Activated CD4-positive, alpha-beta T cell treated with anti-CD3 and anti-CD28 coated beads, Interleukin-2, Interleukin-6, amounts not matched to agents 100 ng/mL and 50 ng/mL, durations not matched to agents 16 hours and 8 hours (primary cell): ENCODE results near the gene MYO1E.

Experiments
- DNase-seq: peaks from one replicate; pipeline ENCODE4 v3.0.0-alpha.2; 2020

Gene MYO1E

DNA sequence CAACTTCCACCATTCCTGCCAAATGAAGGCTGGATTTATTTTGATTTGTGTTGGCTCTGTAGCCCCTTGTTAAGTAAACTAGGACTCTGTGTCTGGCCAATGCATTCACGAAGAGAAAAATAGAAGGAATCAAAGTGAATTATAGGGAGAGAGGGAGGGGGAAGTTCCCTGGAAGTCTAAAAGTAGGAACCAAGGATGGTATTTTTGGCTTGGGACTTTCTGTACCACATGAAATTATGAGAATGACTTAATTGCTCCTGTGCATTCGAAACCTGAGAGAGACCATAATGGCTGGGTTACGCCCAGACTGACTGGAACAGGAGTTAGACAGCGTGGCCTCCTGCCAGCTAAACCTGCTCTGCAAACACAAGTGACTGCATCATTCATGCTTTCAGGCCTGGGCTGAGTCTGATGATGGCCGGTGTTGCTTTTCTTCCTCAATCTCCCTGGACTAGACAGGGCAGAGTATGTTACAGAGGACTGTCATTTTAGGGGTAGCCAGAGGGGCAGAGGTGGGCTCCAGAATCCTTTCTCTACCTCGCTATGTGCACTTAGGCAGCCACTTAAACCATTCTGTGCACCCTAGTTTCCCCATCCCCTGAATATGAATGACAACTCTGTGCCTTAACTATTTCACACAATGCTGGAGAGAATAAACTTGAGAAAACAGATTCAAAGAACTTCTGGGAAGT, 58.9 kb downstream of the MYO1E start:
- no peak for DNase-seq

- no peak for DNase-seq
Measured at GRCh38 chr15:59312205-59312604, 60.5 kb downstream of the MYO1E start.

DNA sequence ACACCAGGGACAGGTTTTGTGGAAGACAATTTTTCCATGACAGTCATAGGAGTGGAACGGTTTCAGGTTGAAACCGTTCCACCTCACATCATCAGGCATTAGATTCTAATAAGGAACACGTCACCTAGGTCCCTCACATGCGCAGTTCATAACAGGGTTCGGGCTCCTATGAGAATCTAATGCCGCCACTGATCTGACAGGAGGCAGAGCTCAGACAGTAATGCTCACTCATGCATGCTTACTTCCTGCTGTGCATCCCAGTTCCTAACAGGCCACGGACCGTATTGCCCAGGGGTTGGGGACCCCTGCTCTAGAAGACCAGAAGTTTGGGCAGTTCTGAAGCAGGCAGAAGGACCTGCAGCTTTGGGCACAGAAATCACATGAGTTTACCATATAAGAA, 61.5 kb downstream of the MYO1E start:
- DNase-seq = no peak

GRCh38 chr15:59309405-59309804, 63.3 kb downstream of the MYO1E start:
- no peak for DNase-seq

DNA sequence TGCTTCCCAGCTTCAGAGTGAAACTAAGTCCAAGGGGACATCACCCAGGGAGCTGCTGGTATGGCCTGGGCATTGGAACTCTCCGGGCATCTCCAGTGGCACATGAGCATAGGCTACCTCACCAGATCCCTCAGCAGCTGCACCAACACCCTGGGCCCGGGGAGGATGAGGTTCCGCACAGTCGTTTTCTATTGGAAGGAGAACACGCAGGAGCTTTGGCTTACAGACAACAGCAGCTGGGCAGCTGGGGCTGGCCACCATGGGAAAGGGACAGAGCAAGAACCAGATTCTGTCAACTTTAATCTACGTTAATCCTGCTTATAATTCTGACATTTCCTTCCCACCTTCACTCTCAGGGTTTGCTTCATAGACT, 65.5 kb downstream of the MYO1E start:
- no peak for DNase-seq

- no peak for DNase-seq
Measured at GRCh38 chr15:59306520-59307164, 66.0 kb downstream of the MYO1E start.

DNA sequence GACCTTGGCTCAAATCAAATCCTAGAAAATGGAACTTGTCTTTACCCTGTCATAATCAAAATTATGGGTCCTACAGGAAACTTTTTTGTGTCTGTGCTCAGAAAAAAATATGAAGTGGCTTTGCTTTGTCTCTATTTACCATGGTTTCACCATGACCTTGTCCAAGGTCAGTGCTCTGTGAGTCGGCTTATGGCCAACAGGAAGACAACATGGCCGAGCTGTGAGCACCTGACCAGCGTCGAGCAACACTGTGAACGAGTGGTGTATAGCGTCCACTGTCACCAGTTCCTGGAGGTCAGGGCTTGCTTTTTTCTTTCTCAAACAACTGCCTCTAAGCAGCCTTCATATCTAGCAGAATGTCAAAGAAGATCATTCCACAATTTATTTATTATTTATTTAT, 67.9 kb downstream of the MYO1E start:
- no peak for DNase-seq

GRCh38 chr15:59304034-59304795, 68.5 kb downstream of the MYO1E start:
- peak; percentile 8 for DNase-seq

GRCh38 chr15:59303633-59304032, 69.0 kb downstream of the MYO1E start:
- DNase-seq = no peak

DNA sequence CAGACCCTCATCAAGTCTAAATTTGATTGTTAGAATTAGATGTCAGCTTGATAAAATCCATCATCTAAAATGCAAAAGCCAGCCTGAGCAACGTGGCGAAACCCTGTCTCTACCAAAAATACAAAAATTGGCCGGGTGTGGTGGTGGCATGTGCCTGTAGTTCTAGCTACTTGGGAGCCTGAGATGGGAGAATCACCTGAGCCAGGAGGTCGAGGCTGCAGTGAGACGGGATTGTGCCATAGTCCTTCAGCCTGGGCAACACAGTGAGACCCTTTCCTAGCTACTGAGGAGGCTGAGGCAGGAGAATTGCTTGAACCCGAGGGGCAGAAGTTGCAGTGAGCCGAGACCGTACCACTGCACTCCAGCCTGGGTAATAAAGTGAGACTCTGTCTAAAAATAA, 69.5 kb downstream of the MYO1E start:
- DNase-seq = no peak

GRCh38 chr15:59301527-59301926, 71.1 kb downstream of the MYO1E start:
- DNase-seq = no peak

DNA sequence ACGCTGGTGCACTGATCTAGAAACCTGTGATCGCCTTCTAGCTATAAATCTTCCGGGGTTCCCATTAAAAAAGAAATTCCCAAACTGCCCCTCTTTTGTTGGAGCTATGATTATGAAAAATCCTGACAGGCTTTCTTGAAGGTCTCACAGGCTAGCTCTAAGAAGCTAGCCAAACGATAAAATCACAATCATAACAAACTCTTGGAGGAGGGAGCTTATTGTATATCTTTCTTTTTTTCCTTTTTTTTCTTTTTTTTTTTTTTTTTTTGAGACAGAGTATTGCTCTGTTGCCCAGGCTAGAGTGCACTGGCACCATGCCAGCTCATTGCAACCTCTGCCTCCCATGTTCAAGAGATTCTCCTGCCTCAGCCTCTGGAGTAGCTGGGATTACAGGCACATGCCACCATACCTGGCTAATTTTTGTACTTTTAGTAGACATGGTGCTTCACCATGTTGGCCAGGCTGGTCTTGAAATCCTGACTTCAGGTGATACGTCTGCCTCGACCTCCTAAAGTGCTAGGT, 72.0 kb downstream of the MYO1E start:
- DNase-seq = no peak

- DNase-seq = peak; percentile 90
Measured at GRCh38 chr15:59299929-59300617, 72.6 kb downstream of the MYO1E start.

GRCh38 chr15:59298854-59299250, 73.8 kb downstream of the MYO1E start:
- DNase-seq = no peak

DNA sequence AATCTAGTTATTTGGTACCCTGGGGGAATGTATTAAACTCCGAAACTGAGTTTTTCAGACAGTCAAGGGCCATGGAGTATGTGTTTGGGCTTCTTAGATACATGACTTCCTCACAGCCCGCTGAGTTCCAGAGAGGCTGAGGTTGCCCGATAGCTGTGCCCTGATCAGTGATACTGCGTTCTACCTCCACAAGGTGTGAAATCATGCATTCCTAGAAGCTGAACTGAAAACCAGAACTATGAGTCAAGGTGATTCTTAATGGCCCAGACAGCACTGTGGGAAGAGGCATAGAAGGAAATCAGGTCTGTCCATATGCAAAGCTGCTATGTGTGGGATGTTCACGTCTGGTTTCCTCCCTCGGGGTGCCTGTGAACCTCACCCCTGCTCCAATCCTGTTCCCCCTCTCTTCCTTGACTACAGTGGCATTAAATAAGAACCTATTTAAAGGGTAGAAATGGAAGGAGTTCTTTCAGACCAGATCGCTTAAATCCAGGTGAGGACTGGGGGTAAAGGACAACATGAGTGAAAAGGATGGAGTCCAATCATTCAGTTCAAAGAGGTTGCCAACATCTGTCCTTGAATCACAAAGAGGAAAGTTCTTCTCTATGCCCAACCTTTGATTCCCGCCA, 74.3 kb downstream of the MYO1E start:
- DNase-seq = peak; percentile 74

- DNase-seq = no peak
Measured at GRCh38 chr15:59296181-59296617, 76.5 kb downstream of the MYO1E start.

DNA sequence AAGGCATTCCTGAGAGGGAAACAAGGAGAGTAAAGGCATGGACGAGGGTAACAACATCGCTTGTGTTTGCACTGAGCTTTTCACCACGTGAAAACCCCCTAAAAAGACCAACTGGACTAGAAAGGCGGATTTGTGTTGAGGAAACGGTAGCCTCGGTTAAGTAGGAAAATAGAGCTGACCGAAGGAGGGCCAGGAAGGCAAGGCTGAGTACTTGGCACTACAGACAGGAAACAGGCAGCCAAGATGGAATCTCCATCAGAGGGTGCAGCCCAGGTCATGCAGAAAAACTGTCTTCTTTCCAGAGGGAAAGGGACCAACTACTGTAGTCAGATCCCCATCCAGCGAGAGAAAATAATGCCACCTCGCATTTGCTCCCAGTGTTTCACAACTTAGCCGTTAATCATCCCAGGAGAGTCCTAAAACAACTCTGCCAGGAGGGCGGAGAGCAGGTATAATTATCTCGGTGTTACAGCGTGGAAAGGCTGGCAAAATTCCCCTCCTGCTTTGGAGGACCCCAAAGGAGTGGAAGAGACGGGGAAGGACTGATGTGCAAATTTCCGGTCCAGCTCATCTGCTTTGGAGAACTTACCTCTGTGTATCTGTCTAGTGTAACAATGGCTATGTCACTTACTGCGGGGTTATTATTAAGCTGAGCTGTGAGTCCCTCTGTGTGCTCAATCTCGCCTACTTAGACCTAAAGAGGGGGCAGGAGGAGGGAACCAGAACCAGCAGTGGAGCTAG, 77.2 kb downstream of the MYO1E start:
- DNase-seq = no peak

DNA sequence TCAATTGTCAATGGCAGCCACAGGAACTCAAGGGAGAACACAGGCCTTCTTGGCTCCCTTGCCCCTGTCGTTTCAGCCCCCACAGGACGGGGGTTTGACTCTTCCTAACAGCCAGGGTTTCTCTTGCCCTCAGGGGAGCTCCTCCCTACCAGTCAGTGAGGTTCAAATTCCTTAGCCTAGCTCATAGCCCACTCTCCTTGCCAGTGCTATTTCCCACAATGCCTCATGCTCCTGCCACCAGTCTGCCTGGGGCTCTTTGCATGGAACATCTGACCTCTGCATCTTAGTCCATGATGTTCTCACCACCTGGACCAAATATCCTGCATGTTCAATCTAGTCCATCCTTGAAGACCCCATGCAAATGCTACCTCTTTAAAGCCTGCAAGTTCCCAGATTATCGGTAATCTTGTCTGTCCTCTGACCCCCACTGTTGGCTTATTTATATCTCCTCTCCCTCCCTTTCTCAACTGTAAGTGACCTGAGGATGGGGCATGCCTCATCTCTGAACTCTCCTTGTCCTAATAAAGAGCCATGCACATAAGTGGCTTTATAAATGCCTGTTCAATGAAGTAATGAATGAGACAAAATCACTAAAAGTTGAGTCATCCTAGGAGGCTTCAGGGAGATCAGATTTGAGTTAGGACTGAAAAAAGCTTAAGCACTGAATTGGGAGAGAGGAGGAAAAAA, 78.0 kb downstream of the MYO1E start:
- DNase-seq = no peak

- DNase-seq = no peak
Measured at GRCh38 chr15:59292442-59293151, 80.1 kb downstream of the MYO1E start.

GRCh38 chr15:59291213-59291549, 81.5 kb downstream of the MYO1E start:
- no peak for DNase-seq
